ENCODE measurements around the gene RBFOX2. TPM values are rescaled to one million over a fixed set of nuclear protein-coding genes. Genes with fewer than 3 reads are reported as not detected.

The RBFOX2 gene
- total RNA-seq, 1 donor from 2014 or later = 164 TPM

GRCh38 chr22:35717572-35717971 lies 311.1 kb downstream of the RBFOX2 start, which contains the start of gene APOL5:
Gene APOL5 (plus strand): TSS chr22:35717872. CDS start chr22:35717872, 0 bp downstream.
- Mint-ChIP-seq H3K27ac (no peak within 1 kb of the TSS), H3K27me3 (no peaks in the 10 kb centered on the region), H3K36me3 (no peaks in the 10 kb centered on the region), H3K9me3 (peaks cover 6% of the 10 kb centered on the region), H3K4me3 (no peak within 1 kb of the TSS), H3K4me1 (ENCODE audit: unreplicated experiment) (no peaks in the 10 kb centered on the region)
- no peak for DNase-seq (ENCODE audit: extremely low spot score, unreplicated experiment)
- no peak for TF ChIP-seq CTCF (conservative IDR thresholded peaks at IDR 0.05)

- no peak overlapping the region for H3K27ac Mint-ChIP-seq
- no peaks in the 10 kb centered on the region for H3K4me1 Mint-ChIP-seq (ENCODE audit: unreplicated experiment)
- H3K27me3 Mint-ChIP-seq = no peaks in the 10 kb centered on the region
- H3K4me3 Mint-ChIP-seq = no peak overlapping the region
- no peak for DNase-seq (ENCODE audit: extremely low spot score, unreplicated experiment)
- H3K9me3 Mint-ChIP-seq = peaks cover 7% of the 10 kb centered on the region
- H3K36me3 Mint-ChIP-seq = no peaks in the 10 kb centered on the region
- TF ChIP-seq CTCF (conservative IDR thresholded peaks at IDR 0.05) = no peak
Measured at GRCh38 chr22:35712672-35713071, 316.0 kb downstream of the RBFOX2 start.

GRCh38 chr22:35711336-35711735 lies 317.3 kb downstream of the RBFOX2 start:
- H3K36me3 Mint-ChIP-seq = no peaks in the 10 kb centered on the region
- peaks cover 7% of the 10 kb centered on the region for H3K9me3 Mint-ChIP-seq
- H3K4me3 Mint-ChIP-seq = no peak overlapping the region
- H3K27me3 Mint-ChIP-seq = no peaks in the 10 kb centered on the region
- no peak for DNase-seq (ENCODE audit: extremely low spot score, unreplicated experiment)
- no peak for TF ChIP-seq CTCF (conservative IDR thresholded peaks at IDR 0.05)
- no peaks in the 10 kb centered on the region for H3K4me1 Mint-ChIP-seq (ENCODE audit: unreplicated experiment)
- no peak overlapping the region for H3K27ac Mint-ChIP-seq

- Mint-ChIP-seq H3K9me3 (peaks cover 7% of the 10 kb centered on the region), H3K36me3 (no peaks in the 10 kb centered on the region), H3K27ac (no peak overlapping the region), H3K4me1 (ENCODE audit: unreplicated experiment) (no peaks in the 10 kb centered on the region), H3K27me3 (no peaks in the 10 kb centered on the region), H3K4me3 (no peak overlapping the region)
- no peak for DNase-seq (ENCODE audit: extremely low spot score, unreplicated experiment)
- no peak for TF ChIP-seq CTCF (conservative IDR thresholded peaks at IDR 0.05)
Measured at GRCh38 chr22:35708917-35709316, 319.7 kb downstream of the RBFOX2 start.

- Mint-ChIP-seq H3K4me1 (ENCODE audit: unreplicated experiment) (no peaks in the 10 kb centered on the region), H3K36me3 (no peaks in the 10 kb centered on the region), H3K9me3 (peaks cover 7% of the 10 kb centered on the region), H3K27ac (no peak overlapping the region), H3K4me3 (no peak overlapping the region), H3K27me3 (no peaks in the 10 kb centered on the region)
- no peak for TF ChIP-seq CTCF (conservative IDR thresholded peaks at IDR 0.05)
- no peak for DNase-seq (ENCODE audit: extremely low spot score, unreplicated experiment)
Measured at GRCh38 chr22:35708453-35708852, 320.2 kb downstream of the RBFOX2 start.

GRCh38 chr22:35705141-35705540 lies 323.5 kb downstream of the RBFOX2 start:
- H3K27ac Mint-ChIP-seq = no peak overlapping the region

More at GRCh38 chr22:35705141-35705540, 323.5 kb downstream of the RBFOX2 start:
- TF ChIP-seq CTCF (conservative IDR thresholded peaks at IDR 0.05) = no peak
- H3K4me1 Mint-ChIP-seq (ENCODE audit: unreplicated experiment) = no peaks in the 10 kb centered on the region
- H3K27me3 Mint-ChIP-seq = peaks cover 10% of the 10 kb centered on the region
- no peak overlapping the region for H3K4me3 Mint-ChIP-seq
- no peaks in the 10 kb centered on the region for H3K9me3 Mint-ChIP-seq
- no peak for DNase-seq (ENCODE audit: extremely low spot score, unreplicated experiment)
- no peaks in the 10 kb centered on the region for H3K36me3 Mint-ChIP-seq
